Measurements from ENCODE around the gene CBX6.

Gene CBX6

GRCh38 chr22:38817196-38817595 lies 54.8 kb downstream of the CBX6 start:
- Histone ChIP-seq H3K27me3 (ENCODE audit: control insufficient read depth, insufficient read depth, low read length) (no peaks in the 10 kb centered on the region), H2AFZ (no peak overlapping the region), H3K4me1 (no peaks in the 10 kb centered on the region), H3K4me3 (ENCODE audit: low read depth, low read length) (no peak overlapping the region), H3K79me2 (no peaks in the 10 kb centered on the region), H3K27ac (no peak overlapping the region), H3K36me3 (ENCODE audit: control insufficient read depth, insufficient read depth, low read length) (no peaks in the 10 kb centered on the region), H3K9ac (no peak overlapping the region), H3K9me3 (ENCODE audit: control insufficient read depth, low read length) (no peaks in the 10 kb centered on the region), H3K4me2 (ENCODE audit: low read length) (no peak overlapping the region)
- TF ChIP-seq, protein P1, sequence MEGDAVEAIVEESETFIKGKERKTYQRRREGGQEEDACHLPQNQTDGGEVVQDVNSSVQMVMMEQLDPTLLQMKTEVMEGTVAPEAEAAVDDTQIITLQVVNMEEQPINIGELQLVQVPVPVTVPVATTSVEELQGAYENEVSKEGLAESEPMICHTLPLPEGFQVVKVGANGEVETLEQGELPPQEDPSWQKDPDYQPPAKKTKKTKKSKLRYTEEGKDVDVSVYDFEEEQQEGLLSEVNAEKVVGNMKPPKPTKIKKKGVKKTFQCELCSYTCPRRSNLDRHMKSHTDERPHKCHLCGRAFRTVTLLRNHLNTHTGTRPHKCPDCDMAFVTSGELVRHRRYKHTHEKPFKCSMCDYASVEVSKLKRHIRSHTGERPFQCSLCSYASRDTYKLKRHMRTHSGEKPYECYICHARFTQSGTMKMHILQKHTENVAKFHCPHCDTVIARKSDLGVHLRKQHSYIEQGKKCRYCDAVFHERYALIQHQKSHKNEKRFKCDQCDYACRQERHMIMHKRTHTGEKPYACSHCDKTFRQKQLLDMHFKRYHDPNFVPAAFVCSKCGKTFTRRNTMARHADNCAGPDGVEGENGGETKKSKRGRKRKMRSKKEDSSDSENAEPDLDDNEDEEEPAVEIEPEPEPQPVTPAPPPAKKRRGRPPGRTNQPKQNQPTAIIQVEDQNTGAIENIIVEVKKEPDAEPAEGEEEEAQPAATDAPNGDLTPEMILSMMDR (IDR thresholded peaks at IDR 0.05) = no peak

DNA sequence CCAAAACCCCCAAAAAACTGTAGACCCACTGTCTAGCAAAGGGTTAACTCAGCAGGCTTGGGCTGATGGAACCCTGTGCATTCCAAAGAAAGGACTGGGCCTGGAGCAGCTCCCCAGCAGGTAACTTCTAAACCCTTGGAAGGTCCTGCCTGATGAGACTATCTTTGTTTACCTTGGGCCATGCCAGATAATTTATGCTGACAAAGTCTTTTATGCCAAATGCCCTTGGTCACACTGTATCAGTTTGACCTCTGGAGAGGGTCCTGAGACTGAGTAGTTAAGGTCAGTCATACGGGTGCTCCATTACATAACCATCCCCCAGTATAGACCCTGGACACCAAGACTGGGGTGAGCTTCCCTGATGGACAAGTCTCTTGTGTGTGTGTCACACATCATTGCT lies 56.2 kb downstream of the CBX6 start:
- no peak overlapping the region for H3K4me3 ChIP-seq (ENCODE audit: low read depth, low read length)
- H3K27me3 ChIP-seq (ENCODE audit: control insufficient read depth, insufficient read depth, low read length) = no peaks in the 10 kb centered on the region
- no peak overlapping the region for H3K9ac ChIP-seq
- no peaks in the 10 kb centered on the region for H3K4me1 ChIP-seq
- no peak overlapping the region for H3K27ac ChIP-seq
- H3K79me2 ChIP-seq = no peaks in the 10 kb centered on the region
- H3K9me3 ChIP-seq (ENCODE audit: control insufficient read depth, low read length) = no peaks in the 10 kb centered on the region
- TF ChIP-seq, protein P1 (IDR thresholded peaks at IDR 0.05) = no peak
- no peaks in the 10 kb centered on the region for H3K36me3 ChIP-seq (ENCODE audit: control insufficient read depth, insufficient read depth, low read length)
- no peak overlapping the region for H2AFZ ChIP-seq
- H3K4me2 ChIP-seq (ENCODE audit: low read length) = no peak overlapping the region

Data from parathyroid adenoma (tissue), 2 donors.